G401 (cell line): ENCODE results near the gene CITED2. TPM values are rescaled to one million over a fixed set of nuclear protein-coding genes. Genes with fewer than 3 reads are reported as not detected.
"Not testable (repeated sequence)": the region's sequence is repeated elsewhere in the genome, so short reads cannot be mapped to it uniquely, and the experiment has no call there.

ENCODE experiments used
- DNase-seq: peaks from one replicate; pipeline ENCODE4 v3.0.0-alpha.2; 2015; ENCODE audit warnings: low spot score
- in situ Hi-C: cut with HindIII; loops from 2 replicates; pipeline ENCODE4 v1.10.0; 2016; ENCODE audit warnings: low sequenced_read_pairs, mixed read lengths
- total RNA-seq: library from RNA; depleted of rRNA; stranded (reverse); fragments of >200 nt; shearing (Covaris generic); gene quantifications from 2 replicates; pipeline ENCODE4 v1.2.3, GENCODE V29; 2014

CITED2 gene
- total RNA-seq, 1 experiment from 2014 or later, result 237 TPM

DNA sequence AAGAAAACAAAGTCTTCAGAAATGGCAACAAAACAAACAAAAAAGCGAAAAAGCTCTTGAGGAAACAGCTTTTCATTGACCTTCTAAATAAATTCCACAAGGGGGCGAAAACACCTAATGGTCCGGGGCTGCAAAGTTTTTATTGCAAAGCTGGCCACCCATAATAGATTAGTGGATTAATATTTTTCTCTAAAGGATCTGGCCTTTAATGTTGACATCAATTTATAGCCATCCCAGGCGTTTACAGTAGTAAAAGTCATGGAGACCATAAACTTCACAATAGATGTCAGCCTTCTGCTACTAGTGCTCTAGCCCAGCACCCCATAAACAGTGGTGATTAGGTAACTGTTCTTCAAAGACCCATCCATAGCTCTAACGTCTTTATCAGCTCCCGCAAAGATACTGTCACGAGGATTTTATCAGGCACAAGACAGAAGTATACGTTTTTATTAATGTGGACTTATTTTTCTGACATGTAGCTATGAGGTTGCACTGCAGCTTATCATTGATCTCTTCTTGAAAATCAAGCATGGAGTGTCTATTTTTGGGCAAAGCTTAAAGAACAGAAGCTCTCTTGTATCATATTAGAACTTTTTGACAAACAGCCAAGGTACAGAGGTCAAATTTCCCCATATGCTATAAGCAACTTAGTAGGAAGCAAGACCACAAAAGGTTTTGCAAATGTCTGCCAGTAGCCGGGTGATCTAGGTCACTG is 4.7 kb downstream of the CITED2 start:
- DNase-seq, result peak; percentile 85
- in situ Hi-C loops, result no loop called here

DNA sequence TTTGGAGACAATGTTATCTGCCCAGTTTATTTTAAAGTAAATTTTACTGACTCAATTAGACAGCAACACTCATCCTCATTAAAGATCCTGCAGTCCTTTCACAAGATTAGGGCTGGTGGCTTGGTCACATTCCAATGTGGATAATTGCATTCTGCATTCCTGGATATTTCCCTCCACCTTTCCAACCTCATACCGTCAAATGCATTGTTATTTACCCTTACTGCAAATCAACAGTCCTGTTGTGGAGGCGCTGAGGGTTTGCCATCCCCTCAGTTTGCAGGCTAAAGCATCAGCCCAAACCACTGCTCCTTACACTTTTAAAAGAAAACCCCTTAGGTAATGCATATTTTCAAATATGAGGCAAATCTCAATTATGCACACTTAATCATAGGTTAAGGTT is 5.4 kb downstream of the CITED2 start:
- DNase-seq, result peak; percentile 72
- in situ Hi-C loops, result no loop called here

DNA sequence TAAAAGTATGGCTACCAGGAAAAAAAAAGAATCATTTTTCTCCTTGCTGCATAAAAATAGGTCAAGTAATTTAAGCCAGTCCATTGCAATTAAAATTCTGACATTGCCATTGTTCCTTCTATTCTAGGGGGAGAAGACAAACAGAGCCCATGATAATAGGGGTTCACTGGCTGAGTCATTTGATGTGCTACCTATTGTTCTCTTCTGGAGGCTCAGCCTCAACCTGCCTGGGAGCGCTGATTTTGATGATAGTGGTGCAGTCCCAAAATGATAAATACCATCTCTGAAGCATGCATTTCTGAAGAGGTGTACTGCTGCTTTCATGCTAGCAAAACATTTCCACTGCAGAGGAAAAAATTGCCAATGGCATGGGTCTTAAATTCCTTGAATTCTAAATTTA is 5.8 kb downstream of the CITED2 start:
- no peak for DNase-seq
- in situ Hi-C loops, result no loop called here

DNA sequence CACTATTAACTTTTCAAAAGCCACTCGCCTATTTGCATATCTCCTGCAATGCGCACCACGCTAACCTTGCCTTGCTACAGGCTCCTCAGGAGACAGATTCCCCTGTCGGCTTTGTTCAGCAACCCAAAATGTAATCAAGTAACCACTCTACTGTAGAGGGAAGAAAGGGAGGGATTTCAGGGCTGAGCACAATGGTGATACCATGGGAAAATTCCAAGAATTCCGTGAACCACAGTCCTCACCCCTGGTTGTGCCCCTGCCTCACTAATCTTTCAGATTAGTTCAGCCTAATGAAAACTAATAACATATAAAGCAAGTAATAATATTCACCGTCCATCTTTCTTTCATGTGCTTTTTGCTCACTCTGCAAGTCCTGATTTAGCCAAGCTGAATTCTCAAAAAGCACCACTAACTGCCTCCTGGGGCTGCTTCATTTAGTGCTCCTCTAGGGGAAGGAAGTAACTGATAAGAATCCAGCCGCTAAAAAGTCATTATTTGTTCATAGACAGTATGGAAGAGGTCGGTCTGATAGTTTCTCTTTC is 6.6 kb downstream of the CITED2 start:
- DNase-seq, result peak; percentile 73
- in situ Hi-C loops, result no loop called here

DNA sequence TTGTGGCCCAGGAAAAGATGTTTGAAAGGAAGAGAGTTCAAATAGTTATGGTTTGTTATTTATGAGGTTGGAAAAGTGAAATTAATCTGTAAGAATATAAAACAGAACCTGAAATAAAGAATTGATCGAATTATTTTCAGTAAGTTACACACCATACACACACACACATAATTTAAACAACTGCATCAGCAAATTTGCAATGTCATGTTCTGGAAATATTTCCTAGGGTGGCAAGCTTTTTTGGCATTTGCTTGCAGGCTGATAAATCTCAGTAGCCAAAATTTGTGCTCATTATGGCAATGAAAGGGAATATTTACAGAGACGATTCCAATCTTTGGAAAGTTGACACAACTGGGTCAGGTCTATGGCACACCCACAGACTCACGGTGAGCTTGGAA is 9.5 kb downstream of the CITED2 start:
- DNase-seq, result no peak
- in situ Hi-C loops, result no loop called here

DNA sequence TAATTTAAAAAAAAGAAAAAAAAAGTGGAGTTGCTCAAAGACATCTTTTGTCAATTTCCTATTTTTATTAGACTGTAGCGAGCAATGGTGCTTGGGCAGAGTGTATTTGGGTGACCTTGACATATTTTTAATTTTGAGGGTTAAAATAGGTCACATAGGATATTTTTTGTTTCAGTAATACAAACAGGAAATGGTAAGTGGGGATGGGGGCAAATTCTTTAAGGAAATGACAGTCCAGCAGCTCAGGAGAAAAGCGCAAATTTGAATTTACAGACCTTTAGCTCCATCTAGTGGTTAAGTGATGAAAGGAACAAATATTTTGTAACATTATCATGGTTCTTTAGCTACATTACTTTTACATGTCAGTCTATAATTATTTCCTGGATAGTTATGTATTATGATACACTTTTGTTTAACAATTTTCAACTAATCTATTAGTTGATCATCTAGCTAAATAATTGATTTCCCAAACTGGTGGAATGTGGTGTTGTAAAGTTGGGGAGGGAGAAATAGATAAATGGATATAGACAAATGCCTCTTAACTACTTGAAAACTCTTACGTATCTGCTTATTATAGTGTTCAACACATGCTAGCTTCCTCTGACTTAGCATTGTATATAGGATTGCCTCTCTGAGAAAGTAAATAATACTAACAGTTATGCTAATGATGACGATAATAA is 10.0 kb downstream of the CITED2 start:
- peak; percentile 74 for DNase-seq
- in situ Hi-C loops, result no loop called here

DNA sequence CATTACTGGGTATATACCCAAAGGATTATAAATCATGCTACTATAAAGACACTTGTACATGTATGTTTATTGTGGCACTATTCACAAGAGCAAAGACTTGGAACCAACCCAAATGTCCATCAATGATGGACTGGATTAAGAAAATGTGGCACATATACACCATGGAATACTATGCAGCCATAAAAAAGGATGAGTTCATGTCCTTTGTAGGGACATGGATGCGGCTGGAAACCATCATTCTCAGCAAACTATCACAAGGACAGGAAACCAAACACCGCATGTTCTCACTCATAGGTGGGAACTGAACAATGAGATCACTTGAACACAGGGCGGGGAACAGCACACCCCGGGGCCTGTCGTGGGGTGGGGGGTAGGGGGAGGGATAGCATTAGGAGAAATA is 10.7 kb downstream of the CITED2 start:
- DNase-seq, in situ Hi-C loops: not testable (repeated sequence)

DNA sequence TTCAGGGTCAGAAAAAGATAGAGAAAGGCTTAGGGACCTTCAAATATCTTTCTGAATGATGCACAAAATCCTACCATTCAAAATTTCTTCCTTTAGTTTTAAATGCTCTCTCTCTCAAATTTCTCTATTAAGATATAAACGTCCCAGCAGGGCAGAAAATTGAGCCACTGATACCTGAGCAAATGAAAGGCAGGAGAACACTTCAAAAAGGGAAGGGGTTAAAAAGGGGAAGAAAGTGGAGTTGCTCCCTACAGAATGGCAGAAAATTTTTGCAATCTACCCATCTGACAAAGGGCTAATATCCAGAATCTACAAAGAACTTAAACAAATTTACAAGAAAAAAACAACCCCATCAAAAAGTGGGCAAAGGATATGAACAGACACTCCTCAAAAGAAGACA is 11.3 kb downstream of the CITED2 start:
- in situ Hi-C loops, DNase-seq: not testable (repeated sequence)

- no peak for DNase-seq
- in situ Hi-C loops, result no loop called here
These were observed 13.2 kb downstream of the CITED2 start for GRCh38 chr6:139361211-139361610.

DNA sequence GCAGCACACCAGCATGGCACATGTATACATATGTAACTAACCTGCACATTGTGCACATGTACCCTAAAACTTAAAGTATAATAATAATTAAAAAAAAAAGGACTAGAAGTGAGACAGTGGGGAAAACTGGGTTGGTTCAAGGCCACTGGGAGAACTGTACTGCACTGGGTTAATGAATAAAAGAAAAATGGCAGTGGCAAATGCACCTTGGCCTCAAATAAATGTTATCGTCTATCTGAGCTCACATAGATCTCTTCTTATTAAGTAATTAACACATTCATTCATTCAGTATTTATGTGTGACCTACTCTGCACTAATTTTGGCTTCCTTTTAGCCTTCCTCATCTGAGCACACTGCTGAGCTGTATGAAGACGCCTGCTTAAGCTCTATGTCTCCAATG is 17.5 kb downstream of the CITED2 start:
- in situ Hi-C loops, result no loop called here
- DNase-seq, result no peak

DNA sequence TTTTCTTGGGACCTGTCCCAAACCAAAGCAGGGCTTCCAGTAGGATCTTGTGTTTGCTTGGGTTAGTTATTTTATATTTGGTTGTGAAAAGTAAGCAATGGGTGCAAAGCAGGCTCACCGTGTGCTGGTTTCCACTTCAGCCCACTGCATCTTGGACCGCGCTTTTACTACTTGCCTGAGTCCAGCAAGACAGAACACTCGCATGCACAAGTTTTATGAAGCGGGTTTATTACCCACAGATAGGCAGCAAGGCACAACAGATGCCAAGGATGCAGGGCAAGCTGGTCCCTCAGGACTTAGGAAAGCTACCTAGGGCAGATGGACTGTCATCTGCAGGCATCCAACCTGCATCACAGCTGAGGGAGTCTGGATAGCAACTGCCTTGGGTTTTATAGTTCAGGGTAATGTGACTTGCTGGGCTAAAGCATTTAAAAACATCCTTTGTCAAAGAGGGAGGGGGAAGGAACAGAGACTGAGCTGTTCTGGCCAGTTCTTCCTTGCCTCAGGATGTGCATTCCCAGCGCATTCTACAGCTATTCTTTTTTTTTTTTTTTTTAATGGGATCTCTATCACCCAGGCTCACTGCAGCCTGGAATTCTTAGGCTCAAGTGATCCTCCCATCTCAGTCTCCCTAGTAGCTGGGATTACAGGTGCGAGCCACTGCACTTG is 18.5 kb downstream of the CITED2 start:
- in situ Hi-C loops, result no loop called here
- DNase-seq, result no peak

- DNase-seq, result no peak
- in situ Hi-C loops, result no loop called here
These were observed 19.3 kb downstream of the CITED2 start for GRCh38 chr6:139355172-139355571.

GRCh38 chr6:139354189-139354588 is 20.3 kb downstream of the CITED2 start:
- DNase-seq, result peak; percentile 55
- in situ Hi-C loops, result no loop called here

- DNase-seq, result no peak
- in situ Hi-C loops, result no loop called here
These were observed 24.9 kb downstream of the CITED2 start for GRCh38 chr6:139349464-139350020.

- no peak for DNase-seq
- in situ Hi-C loops, result no loop called here
These were observed 28.1 kb downstream of the CITED2 start for GRCh38 chr6:139346392-139346791.

GRCh38 chr6:139344186-139344963 is 30.1 kb downstream of the CITED2 start:
- DNase-seq, result no peak
- in situ Hi-C loops, result no loop called here

- in situ Hi-C loops, result no loop called here
- DNase-seq, result no peak
These were observed 31.2 kb downstream of the CITED2 start for GRCh38 chr6:139343052-139343750.

GRCh38 chr6:139341060-139341459 is 33.4 kb downstream of the CITED2 start:
- in situ Hi-C loops, result no loop called here
- no peak for DNase-seq

DNA sequence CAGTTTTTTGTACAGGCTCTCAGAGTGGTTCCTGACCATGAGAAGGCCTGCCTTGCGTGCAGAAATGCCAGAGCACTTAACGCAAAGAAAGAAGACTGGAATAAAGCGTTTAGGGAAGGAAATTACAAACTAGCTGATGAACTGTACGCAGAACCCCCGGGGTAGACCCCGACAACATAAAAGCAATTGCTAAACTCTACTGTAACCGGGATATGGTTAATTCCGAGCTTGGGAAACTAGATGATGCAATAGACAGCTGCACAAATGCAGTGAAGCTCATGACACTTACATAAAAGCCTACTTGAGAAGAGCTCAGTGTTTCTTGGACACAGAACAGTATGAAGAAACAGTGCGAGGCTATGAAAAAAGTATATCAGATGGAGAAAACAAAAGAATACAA is 35.7 kb downstream of the CITED2 start:
- no peak for DNase-seq
- in situ Hi-C loops, result no loop called here
